WTC11 (cell line): Measurements from ENCODE around the gene PPM1B.

ENCODE experiments used
- SP1 ChIP-seq: sonication (generic); formaldehyde crosslinking; conservative IDR thresholded peaks from 2 replicates; pipeline ENCODE4 v1.8.1; 2022; ENCODE audit warnings: missing genetic modification reagents
- TF ChIP-seq, protein P1 (sequence below): fragments of 200-600 bp; IDR thresholded peaks from 2 replicates; pipeline ENCODE4 v1.8.0; 2022; ENCODE audit warnings: antibody characterized with exemption

DNA sequence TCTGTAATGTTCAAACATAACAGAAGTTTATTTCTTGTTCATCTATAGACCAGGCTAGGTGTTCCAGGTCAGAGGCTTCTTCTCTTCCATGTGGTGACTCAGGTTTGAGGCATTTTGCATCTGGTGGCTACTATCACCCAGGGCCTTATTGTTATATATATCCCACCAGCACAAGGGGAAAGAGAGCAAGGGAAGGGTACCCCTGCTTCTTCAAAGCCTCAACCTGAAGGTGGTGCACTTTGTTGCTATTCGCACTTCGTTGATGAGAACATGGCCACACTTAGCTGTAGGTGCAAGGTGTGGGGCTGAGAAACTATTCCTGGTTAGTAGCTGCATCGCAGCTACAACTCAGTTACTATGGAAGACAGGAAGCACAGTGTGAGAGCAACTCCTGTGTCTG is 79.2 kb downstream of the PPM1B start:
- TF ChIP-seq, protein P1, sequence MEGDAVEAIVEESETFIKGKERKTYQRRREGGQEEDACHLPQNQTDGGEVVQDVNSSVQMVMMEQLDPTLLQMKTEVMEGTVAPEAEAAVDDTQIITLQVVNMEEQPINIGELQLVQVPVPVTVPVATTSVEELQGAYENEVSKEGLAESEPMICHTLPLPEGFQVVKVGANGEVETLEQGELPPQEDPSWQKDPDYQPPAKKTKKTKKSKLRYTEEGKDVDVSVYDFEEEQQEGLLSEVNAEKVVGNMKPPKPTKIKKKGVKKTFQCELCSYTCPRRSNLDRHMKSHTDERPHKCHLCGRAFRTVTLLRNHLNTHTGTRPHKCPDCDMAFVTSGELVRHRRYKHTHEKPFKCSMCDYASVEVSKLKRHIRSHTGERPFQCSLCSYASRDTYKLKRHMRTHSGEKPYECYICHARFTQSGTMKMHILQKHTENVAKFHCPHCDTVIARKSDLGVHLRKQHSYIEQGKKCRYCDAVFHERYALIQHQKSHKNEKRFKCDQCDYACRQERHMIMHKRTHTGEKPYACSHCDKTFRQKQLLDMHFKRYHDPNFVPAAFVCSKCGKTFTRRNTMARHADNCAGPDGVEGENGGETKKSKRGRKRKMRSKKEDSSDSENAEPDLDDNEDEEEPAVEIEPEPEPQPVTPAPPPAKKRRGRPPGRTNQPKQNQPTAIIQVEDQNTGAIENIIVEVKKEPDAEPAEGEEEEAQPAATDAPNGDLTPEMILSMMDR = no peak
- TF ChIP-seq SP1 (CRISPR knock-in tag) = no peak
